ENCODE measurements around the gene ARHGAP24.

GRCh38 chr4:85986266-85986665 lies 511.3 kb downstream of the ARHGAP24 start:
- TF ChIP-seq ZNF839 (CRISPR knock-in tag; IDR thresholded peaks at IDR 0.05; ENCODE audit: borderline replicate concordance) (no peak), YY1 (IDR thresholded peaks at IDR 0.05; ENCODE audit: insufficient read depth, insufficient replicate concordance, low read depth, low read length) (no peak), FOXJ3 (CRISPR knock-in tag; IDR thresholded peaks at IDR 0.05; ENCODE audit: borderline replicate concordance) (no peak), BCLAF1 (IDR thresholded peaks at IDR 0.05) (no peak), ZNF639 (CRISPR knock-in tag; conservative IDR thresholded peaks at IDR 0.05) (no peak), RBM22 (optimal IDR thresholded peaks at IDR 0.05; ENCODE audit: low read length) (no peak), FOXC1 (CRISPR knock-in tag; IDR thresholded peaks at IDR 0.05; ENCODE audit: borderline replicate concordance) (no peak)

Data from HepG2 (cell line).